Activated naive CD8-positive, alpha-beta T cell treated with anti-CD3 and anti-CD28 coated beads for 36 hours (primary cell): ENCODE data around the gene NOPCHAP1. TPM values are rescaled to one million over a fixed set of nuclear protein-coding genes. Genes with fewer than 3 reads are reported as not detected.
A peak's percentile ranks its signal among the peaks of the same experiment; 100 is the strongest.
"Not testable (repeated sequence)": the region's sequence is repeated elsewhere in the genome, so short reads cannot be mapped to it uniquely, and the experiment has no call there.

ENCODE experiments used
- DNase-seq: peaks from one replicate; pipeline ENCODE4 v3.0.0; 2021
- H3K27ac Mint-ChIP-seq: one replicate; pipeline ENCODE4 v1.8.0; 2022; ENCODE audit warnings: mild to moderate bottlenecking, moderate library complexity, mixed read lengths
- H3K27me3 Mint-ChIP-seq: one replicate; pipeline ENCODE4 v1.8.0; 2022; ENCODE audit warnings: mild to moderate bottlenecking, mixed read lengths
- H3K36me3 Mint-ChIP-seq: one replicate; pipeline ENCODE4 v1.8.0; 2021; ENCODE audit warnings: mild to moderate bottlenecking, mixed read lengths
- H3K4me1 Mint-ChIP-seq: one replicate; pipeline ENCODE4 v1.8.0; 2021; ENCODE audit warnings: mixed read lengths
- H3K4me3 Mint-ChIP-seq: one replicate; pipeline ENCODE4 v1.8.0; 2022; ENCODE audit warnings: mild to moderate bottlenecking, moderate library complexity, mixed read lengths
- H3K9me3 Mint-ChIP-seq: one replicate; pipeline ENCODE4 v1.8.0; 2022; ENCODE audit warnings: mixed read lengths
- total RNA-seq, 2 experiments: library from RNA; stranded (reverse); gene quantifications; one replicate each; pipeline ENCODE4 v1.2.3, GENCODE V29; 2021

The NOPCHAP1 gene
- total RNA-seq, 2 experiments from 2014 or later, result 42.1 to 42.3 TPM

DNA sequence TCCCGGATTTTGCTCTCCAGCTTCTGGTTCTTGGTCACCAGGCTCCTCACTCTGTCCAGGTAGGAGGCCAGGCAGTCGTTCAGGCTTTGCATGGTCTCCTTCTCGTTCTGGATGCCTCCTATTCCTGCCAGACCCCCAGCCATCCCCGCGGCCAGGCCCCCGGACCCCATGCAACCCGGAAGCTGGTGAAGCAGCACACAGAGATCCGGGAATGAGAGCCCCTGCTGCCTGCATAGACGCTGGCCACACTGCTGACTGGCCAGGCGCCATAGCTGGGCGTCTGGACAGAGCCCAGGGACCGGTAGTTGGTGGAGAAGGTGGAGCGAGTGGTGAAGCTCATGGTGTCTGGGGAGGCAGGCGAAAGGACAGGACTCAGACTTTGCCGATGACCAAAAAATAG is 8.4 kb upstream of the NOPCHAP1 start:
- not testable (repeated sequence) for DNase-seq, H3K36me3 Mint-ChIP-seq, H3K4me3 Mint-ChIP-seq, H3K27me3 Mint-ChIP-seq, H3K9me3 Mint-ChIP-seq, H3K27ac Mint-ChIP-seq
- peaks cover 10% of the 10 kb centered on the region for H3K4me1 Mint-ChIP-seq

- Mint-ChIP-seq H3K27ac (peak overlapping the region; percentile 52), H3K4me1 (peaks cover 35% of the 10 kb centered on the region), H3K9me3 (no peaks in the 10 kb centered on the region), H3K27me3 (no peaks in the 10 kb centered on the region), H3K4me3 (peak overlapping the region; percentile 85), H3K36me3 (peaks cover 28% of the 10 kb centered on the region)
- no peak for DNase-seq
Observed at GRCh38 chr12:104985206-104985605, 910 bp upstream of the NOPCHAP1 start.

- DNase-seq, result no peak
- no peaks in the 10 kb centered on the region for H3K27me3 Mint-ChIP-seq
- peaks cover 36% of the 10 kb centered on the region for H3K4me1 Mint-ChIP-seq
- H3K27ac Mint-ChIP-seq, result peak overlapping the region; percentile 47
- H3K36me3 Mint-ChIP-seq, result peaks cover 49% of the 10 kb centered on the region
- no peak overlapping the region for H3K4me3 Mint-ChIP-seq
- H3K9me3 Mint-ChIP-seq, result no peaks in the 10 kb centered on the region
Observed at GRCh38 chr12:104990950-104991349, 4.8 kb downstream of the NOPCHAP1 start.

- no peak overlapping the region for H3K4me3 Mint-ChIP-seq
- H3K27me3 Mint-ChIP-seq, result no peaks in the 10 kb centered on the region
- peaks cover 53% of the 10 kb centered on the region for H3K36me3 Mint-ChIP-seq
- peaks cover 34% of the 10 kb centered on the region for H3K4me1 Mint-ChIP-seq
- H3K9me3 Mint-ChIP-seq, result no peaks in the 10 kb centered on the region
- DNase-seq, result no peak
- no peak overlapping the region for H3K27ac Mint-ChIP-seq
Observed at GRCh38 chr12:104991565-104992128, 5.5 kb downstream of the NOPCHAP1 start.

GRCh38 chr12:104994336-104994735 is 8.2 kb downstream of the NOPCHAP1 start:
- Mint-ChIP-seq H3K9me3 (no peaks in the 10 kb centered on the region), H3K4me3 (no peak overlapping the region), H3K36me3 (peaks cover 57% of the 10 kb centered on the region), H3K27ac (no peak overlapping the region), H3K4me1 (peaks cover 23% of the 10 kb centered on the region), H3K27me3 (no peaks in the 10 kb centered on the region)
- DNase-seq, result no peak

GRCh38 chr12:104997541-104997940 is 11.4 kb downstream of the NOPCHAP1 start:
- Mint-ChIP-seq H3K9me3 (peaks cover 10% of the 10 kb centered on the region), H3K36me3 (peaks cover 65% of the 10 kb centered on the region), H3K27ac (no peak overlapping the region), H3K4me1 (peaks cover 15% of the 10 kb centered on the region), H3K4me3 (no peak overlapping the region), H3K27me3 (no peaks in the 10 kb centered on the region)
- no peak for DNase-seq

- DNase-seq, result no peak
- H3K27ac Mint-ChIP-seq, result peak overlapping the region; percentile 3
Observed at GRCh38 chr12:104998423-104999346, 12.6 kb downstream of the NOPCHAP1 start.

DNA sequence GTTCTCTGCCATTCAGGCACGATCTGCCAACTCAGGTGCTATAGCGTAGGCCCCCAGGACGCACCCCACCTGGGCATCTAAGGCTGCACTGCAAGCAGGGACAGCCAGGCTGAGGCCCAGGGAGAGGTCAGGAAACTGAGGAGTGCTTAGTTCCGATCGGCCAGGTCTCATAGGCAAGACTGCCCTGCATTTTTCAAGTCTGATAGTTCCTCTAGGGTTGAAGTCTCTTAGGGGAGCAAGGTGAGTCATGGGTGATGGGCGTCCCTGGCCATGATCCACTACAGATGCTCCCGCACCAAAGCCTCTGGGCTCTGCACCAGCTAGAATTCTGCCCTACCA is 13.2 kb downstream of the NOPCHAP1 start:
- H3K27ac Mint-ChIP-seq, result no peak overlapping the region
- H3K36me3 Mint-ChIP-seq, result peaks cover 78% of the 10 kb centered on the region
- no peaks in the 10 kb centered on the region for H3K27me3 Mint-ChIP-seq

More at GRCh38 chr12:104998423-104999346, 12.6 kb downstream of the NOPCHAP1 start:
- Mint-ChIP-seq H3K36me3 (peaks cover 72% of the 10 kb centered on the region), H3K4me1 (peaks cover 15% of the 10 kb centered on the region), H3K27me3 (no peaks in the 10 kb centered on the region), H3K4me3 (no peak overlapping the region), H3K9me3 (peaks cover 10% of the 10 kb centered on the region)

DNA sequence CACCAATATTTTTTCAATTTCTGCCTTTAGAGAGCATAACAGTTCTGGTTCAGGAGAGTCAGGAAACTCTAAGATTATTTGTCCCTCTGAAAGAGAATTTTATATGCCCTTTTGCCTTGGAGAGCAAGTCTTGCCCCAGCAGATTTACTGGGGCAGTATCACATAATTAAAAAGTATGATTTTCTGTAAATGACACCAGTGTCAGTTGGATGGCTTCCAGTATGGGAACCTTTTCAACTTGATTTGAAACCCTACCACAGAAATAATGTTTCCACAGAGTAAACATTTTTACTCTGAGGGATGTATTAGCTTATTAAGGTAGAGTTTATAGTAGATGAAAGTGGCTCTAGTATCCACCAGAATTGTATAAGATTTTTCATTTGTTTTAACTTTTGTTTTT is 15.4 kb downstream of the NOPCHAP1 start:
- Mint-ChIP-seq H3K36me3 (peaks cover 87% of the 10 kb centered on the region), H3K4me1 (peaks cover 15% of the 10 kb centered on the region), H3K9me3 (peaks cover 10% of the 10 kb centered on the region), H3K4me3 (no peak overlapping the region), H3K27ac (no peak overlapping the region), H3K27me3 (no peaks in the 10 kb centered on the region)
- DNase-seq, result no peak

More for the DNA sequence above, 13.2 kb downstream of the NOPCHAP1 start:
- DNase-seq, result no peak
- H3K4me1 Mint-ChIP-seq, result peaks cover 15% of the 10 kb centered on the region
- H3K4me3 Mint-ChIP-seq, result no peak overlapping the region
- H3K9me3 Mint-ChIP-seq, result peaks cover 10% of the 10 kb centered on the region

DNA sequence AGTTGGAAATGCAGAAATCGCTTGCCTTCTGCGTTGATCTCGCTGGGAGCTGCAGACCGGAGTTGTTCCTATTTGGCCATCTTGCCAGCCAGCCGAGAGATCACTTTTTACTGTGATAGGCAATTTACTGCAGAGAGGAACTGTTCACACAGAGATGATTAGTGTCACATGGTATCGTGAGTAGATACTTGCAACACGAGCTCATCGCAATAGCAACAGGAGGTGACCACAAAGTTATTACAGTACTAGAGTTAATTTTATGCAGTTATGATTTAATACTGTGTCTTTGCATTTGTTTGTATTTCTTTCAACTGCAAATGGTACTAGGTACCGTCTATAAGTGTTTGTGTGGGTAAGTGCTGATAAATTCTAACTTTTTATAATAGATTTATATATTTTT is 27.8 kb downstream of the NOPCHAP1 start:
- no peaks in the 10 kb centered on the region for H3K27me3 Mint-ChIP-seq
- DNase-seq, result no peak
- peaks cover 11% of the 10 kb centered on the region for H3K9me3 Mint-ChIP-seq
- peaks cover 60% of the 10 kb centered on the region for H3K36me3 Mint-ChIP-seq
- no peak overlapping the region for H3K4me3 Mint-ChIP-seq
- no peaks in the 10 kb centered on the region for H3K4me1 Mint-ChIP-seq
- no peak overlapping the region for H3K27ac Mint-ChIP-seq

DNA sequence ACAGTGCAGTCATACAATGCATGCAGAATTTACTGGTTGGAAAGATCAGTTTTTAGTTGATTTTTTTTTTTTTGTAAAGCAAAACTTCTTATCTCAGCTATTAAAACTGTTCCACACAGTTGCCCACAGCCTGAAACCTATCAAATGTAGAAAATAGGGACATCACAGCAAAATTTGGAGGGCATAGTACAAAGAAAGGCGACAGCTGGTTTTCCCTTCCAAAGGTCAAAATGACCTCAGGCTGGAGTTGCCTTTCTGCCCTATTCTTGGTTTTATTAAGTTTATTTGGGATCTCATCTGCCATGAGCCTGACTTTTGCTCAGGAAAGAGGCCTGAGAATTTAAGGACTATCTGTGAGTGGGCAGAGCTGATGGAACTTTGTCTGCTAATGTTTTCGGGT is 28.5 kb downstream of the NOPCHAP1 start:
- Mint-ChIP-seq H3K4me3 (no peak overlapping the region), H3K27ac (no peak overlapping the region), H3K4me1 (no peaks in the 10 kb centered on the region), H3K9me3 (peaks cover 10% of the 10 kb centered on the region), H3K36me3 (peaks cover 53% of the 10 kb centered on the region), H3K27me3 (no peaks in the 10 kb centered on the region)
- no peak for DNase-seq

DNA sequence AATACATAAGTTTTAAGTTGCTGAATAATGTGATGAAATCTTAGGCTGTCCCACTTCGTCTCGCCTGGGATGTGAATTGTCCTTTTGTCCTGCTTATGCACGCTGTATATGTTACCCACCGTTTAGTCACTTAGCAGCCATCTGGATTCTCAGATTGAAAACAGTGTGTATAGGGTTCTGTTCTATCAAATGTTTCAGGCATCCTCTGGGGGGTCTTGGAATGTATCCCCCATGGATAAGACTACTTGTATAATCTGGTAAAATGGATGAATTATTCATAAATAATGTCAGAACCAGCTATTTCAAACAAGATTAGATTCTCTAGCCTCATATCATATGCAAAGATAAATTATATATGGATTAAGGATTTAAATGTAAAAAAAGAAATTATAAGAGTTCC is 29.4 kb downstream of the NOPCHAP1 start:
- Mint-ChIP-seq H3K36me3 (peaks cover 43% of the 10 kb centered on the region), H3K27ac (no peak overlapping the region)

DNA sequence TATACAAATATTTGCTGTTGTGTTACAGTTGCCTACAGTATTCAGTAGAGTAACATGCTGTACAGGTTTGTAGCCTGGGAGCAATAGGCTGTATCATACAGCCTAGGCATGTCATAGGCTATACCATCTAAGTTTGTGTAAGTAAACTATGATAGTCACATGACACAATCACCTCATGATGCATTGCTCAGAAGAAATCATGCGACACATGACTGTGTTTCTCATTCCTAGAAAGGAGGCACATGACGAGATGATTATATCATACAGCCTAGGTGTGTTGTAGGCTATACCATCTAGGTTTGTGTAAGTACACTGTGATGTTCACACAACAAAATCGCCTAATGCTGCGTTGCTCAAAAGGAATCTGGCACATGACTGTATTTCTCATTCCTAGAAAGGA is 31.9 kb downstream of the NOPCHAP1 start:
- H3K27ac Mint-ChIP-seq, result no peak overlapping the region
- no peak for DNase-seq
- H3K9me3 Mint-ChIP-seq, result no peaks in the 10 kb centered on the region
- no peaks in the 10 kb centered on the region for H3K27me3 Mint-ChIP-seq
- H3K4me1 Mint-ChIP-seq, result no peaks in the 10 kb centered on the region
- peaks cover 20% of the 10 kb centered on the region for H3K36me3 Mint-ChIP-seq
- H3K4me3 Mint-ChIP-seq, result no peak overlapping the region

More for the DNA sequence above, 29.4 kb downstream of the NOPCHAP1 start:
- H3K4me1 Mint-ChIP-seq, result no peaks in the 10 kb centered on the region
- DNase-seq, result no peak
- peaks cover 2% of the 10 kb centered on the region for H3K9me3 Mint-ChIP-seq
- H3K4me3 Mint-ChIP-seq, result no peak overlapping the region
- no peaks in the 10 kb centered on the region for H3K27me3 Mint-ChIP-seq

GRCh38 chr12:105018776-105019175 is 32.7 kb downstream of the NOPCHAP1 start:
- Mint-ChIP-seq H3K27ac (no peak overlapping the region), H3K36me3 (peaks cover 19% of the 10 kb centered on the region), H3K4me1 (no peaks in the 10 kb centered on the region)

GRCh38 chr12:105020241-105020962 is 34.3 kb downstream of the NOPCHAP1 start:
- H3K27me3 Mint-ChIP-seq, result no peaks in the 10 kb centered on the region
- no peak overlapping the region for H3K4me3 Mint-ChIP-seq
- no peaks in the 10 kb centered on the region for H3K9me3 Mint-ChIP-seq
- peaks cover 11% of the 10 kb centered on the region for H3K36me3 Mint-ChIP-seq
- no peak for DNase-seq
- no peaks in the 10 kb centered on the region for H3K4me1 Mint-ChIP-seq
- H3K27ac Mint-ChIP-seq, result no peak overlapping the region

More at GRCh38 chr12:105018776-105019175, 32.7 kb downstream of the NOPCHAP1 start:
- no peak overlapping the region for H3K4me3 Mint-ChIP-seq
- no peak for DNase-seq
- no peaks in the 10 kb centered on the region for H3K9me3 Mint-ChIP-seq
- H3K27me3 Mint-ChIP-seq, result no peaks in the 10 kb centered on the region
